A204.1 (cell line): ENCODE data around the gene GRIN2C.
"Not testable (repeated sequence)": the region's sequence is repeated elsewhere in the genome, so short reads cannot be mapped to it uniquely, and the experiment has no call there.

Experiments used
- FAIRE-seq: peaks from 2 replicates; lab custom pipeline; 2012; peaks lifted over from hg19 to GRCh38; lab: Jason Lieb, UNC

Gene GRIN2C

GRCh38 chr17:74859459-74860228, at the start of gene GRIN2C:
TSS of gene GRIN2C (minus strand) at chr17:74859885. CDS start at chr17:74855092, 4,793 bp downstream.
- FAIRE-seq = no peak

GRCh38 chr17:74909097-74909496, 49.4 kb upstream of the GRIN2C start:
- FAIRE-seq = not testable (repeated sequence)

GRCh38 chr17:74907012-74907411, 47.3 kb upstream of the GRIN2C start:
- FAIRE-seq = no peak

GRCh38 chr17:74906214-74906793, 46.6 kb upstream of the GRIN2C start:
- not testable (repeated sequence) for FAIRE-seq

GRCh38 chr17:74904687-74905409, 45.2 kb upstream of the GRIN2C start:
- no peak for FAIRE-seq

- no peak for FAIRE-seq
Observed at GRCh38 chr17:74903671-74904070, 44.0 kb upstream of the GRIN2C start.

GRCh38 chr17:74903034-74903433, 43.3 kb upstream of the GRIN2C start:
- no peak for FAIRE-seq

GRCh38 chr17:74901353-74902135, 41.9 kb upstream of the GRIN2C start:
- FAIRE-seq = no peak

- no peak for FAIRE-seq
Observed at GRCh38 chr17:74900208-74900607, 40.5 kb upstream of the GRIN2C start.

GRCh38 chr17:74898376-74898946, 38.8 kb upstream of the GRIN2C start:
- no peak for FAIRE-seq

GRCh38 chr17:74893936-74894671, 34.4 kb upstream of the GRIN2C start:
- no peak for FAIRE-seq

- no peak for FAIRE-seq
Observed at GRCh38 chr17:74892974-74893911, 33.6 kb upstream of the GRIN2C start, which contains the start of gene FADS6. TSS of gene FADS6 (minus strand) at chr17:74893633. CDS start at chr17:74893595, 38 bp downstream.

GRCh38 chr17:74892013-74892841, 32.5 kb upstream of the GRIN2C start:
- FAIRE-seq = no peak

GRCh38 chr17:74890554-74890953, 30.9 kb upstream of the GRIN2C start:
- no peak for FAIRE-seq

- no peak for FAIRE-seq
Observed at GRCh38 chr17:74888469-74888868, 28.8 kb upstream of the GRIN2C start.

GRCh38 chr17:74883241-74883745, 23.6 kb upstream of the GRIN2C start:
- FAIRE-seq = no peak

GRCh38 chr17:74882517-74883240, 23.0 kb upstream of the GRIN2C start:
- FAIRE-seq = no peak

- no peak for FAIRE-seq
Observed at GRCh38 chr17:74881073-74881472, 21.4 kb upstream of the GRIN2C start.
